Activated naive CD4-positive, alpha-beta T cell treated with anti-CD3 and anti-CD28 coated beads, Interleukin-2, amount 50 U/mL, for 72 hours (primary cell): ENCODE measurements around the gene RNF144B. TPM values are rescaled to one million over a fixed set of nuclear protein-coding genes. Genes with fewer than 3 reads are reported as not detected.
"Not testable (repeated sequence)": the region's sequence is repeated elsewhere in the genome, so short reads cannot be mapped to it uniquely, and the experiment has no call there.

Source experiments
- ATAC-seq, 2 donors: fragments of 150-1000 bp; cut with Tn5 transposase; 2 replicates each; pipeline ENCODE4 v1.10.0; 2021; ENCODE audit warnings: mild to moderate bottlenecking in 2 of 2, moderate library complexity in 2 of 2
- DNase-seq, 2 donors: peaks; one replicate each; pipeline ENCODE4 v3.0.0; 2021 to 2022; ENCODE audit warnings: low spot score in 2 of 2
- H3K27ac Mint-ChIP-seq, 2 donors: one replicate each; pipeline ENCODE4 v1.8.0; 2022; ENCODE audit warnings: mild to moderate bottlenecking in 2 of 2, mixed read lengths in 2 of 2
- H3K36me3 Mint-ChIP-seq, 2 donors: one replicate each; pipeline ENCODE4 v1.8.0; 2022; ENCODE audit warnings: mixed read lengths in 2 of 2
- H3K9me3 Mint-ChIP-seq, 2 donors: one replicate each; pipeline ENCODE4 v1.8.0; 2022; ENCODE audit warnings: mixed read lengths in 2 of 2
- total RNA-seq, 2 donors: library from RNA; stranded (reverse); gene quantifications; one replicate each; pipeline ENCODE4 v1.2.3, GENCODE V29; 2022

RNF144B gene
- total RNA-seq, 2 donors from 2014 or later, result 0.91 to 0.95 TPM

- H3K9me3 Mint-ChIP-seq, result no peaks in the 10 kb centered on the region
- no peak overlapping the region for H3K27ac Mint-ChIP-seq
- H3K36me3 Mint-ChIP-seq, result no peaks in the 10 kb centered on the region
- DNase-seq (no peak), ATAC-seq (no peak)
Measured at GRCh38 chr6:18445228-18445627, 58.1 kb downstream of the RNF144B start.

GRCh38 chr6:18446771-18447170 lies 59.6 kb downstream of the RNF144B start:
- no peak overlapping the region for H3K27ac Mint-ChIP-seq
- no peaks in the 10 kb centered on the region for H3K36me3 Mint-ChIP-seq
- no peak for DNase-seq
- H3K9me3 Mint-ChIP-seq, result no peaks in the 10 kb centered on the region
- ATAC-seq, result no peak

DNA sequence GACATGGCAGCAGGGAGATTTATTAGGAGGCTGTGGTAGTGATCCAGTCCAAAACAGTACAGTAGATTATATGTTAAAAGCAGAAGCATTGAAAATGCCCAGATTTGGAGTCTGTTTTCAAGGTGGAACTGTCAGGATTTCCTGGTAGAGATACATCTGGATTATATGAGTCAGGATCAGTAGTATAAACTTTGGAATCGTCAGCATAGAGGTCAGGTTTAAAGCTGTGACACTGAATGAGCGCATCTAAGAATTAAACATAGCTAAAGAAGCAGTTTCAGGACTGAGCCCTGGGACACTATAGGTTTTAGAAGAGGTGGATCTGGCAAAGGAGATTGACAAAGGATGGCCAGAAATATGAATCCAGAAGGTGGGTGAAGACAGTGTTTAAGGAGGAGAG lies 60.4 kb downstream of the RNF144B start:
- H3K36me3 Mint-ChIP-seq, result no peaks in the 10 kb centered on the region
- no peak overlapping the region for H3K27ac Mint-ChIP-seq
- no peaks in the 10 kb centered on the region for H3K9me3 Mint-ChIP-seq
- ATAC-seq, result no peak
- no peak for DNase-seq

- no peak overlapping the region for H3K27ac Mint-ChIP-seq
- no peaks in the 10 kb centered on the region for H3K36me3 Mint-ChIP-seq
- ATAC-seq (no peak), DNase-seq (no peak)
- H3K9me3 Mint-ChIP-seq, result no peaks in the 10 kb centered on the region
Measured at GRCh38 chr6:18451756-18452155, 64.6 kb downstream of the RNF144B start.

DNA sequence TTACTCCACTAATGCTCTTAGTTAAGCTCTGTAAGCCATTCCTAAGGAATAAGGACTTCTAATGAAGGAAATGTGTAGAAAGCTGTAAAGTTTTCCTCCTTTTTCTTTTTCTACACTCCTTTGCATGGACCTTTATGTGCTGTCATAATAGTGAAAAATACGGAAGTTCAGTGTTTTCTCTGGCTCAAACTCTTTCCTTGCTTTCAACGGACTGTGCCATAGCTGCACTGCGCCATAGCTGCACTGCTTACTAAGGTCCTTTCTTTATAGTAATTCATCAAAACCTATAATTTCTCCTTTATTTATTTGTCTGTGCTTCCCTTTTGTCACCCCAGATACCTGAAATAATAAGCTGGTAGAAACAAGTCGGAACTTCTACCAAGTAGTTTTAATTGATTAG lies 67.3 kb downstream of the RNF144B start:
- DNase-seq (no peak), ATAC-seq (no peak)
- peaks cover 0 to 7% of the 10 kb centered on the region in 2 donors for H3K36me3 Mint-ChIP-seq
- H3K9me3 Mint-ChIP-seq, result no peaks in the 10 kb centered on the region
- no peak overlapping the region for H3K27ac Mint-ChIP-seq

GRCh38 chr6:18457065-18457737 lies 70.1 kb downstream of the RNF144B start:
- Mint-ChIP-seq H3K27ac (no peak overlapping the region), H3K36me3 (peaks cover 0 to 21% of the 10 kb centered on the region in 2 donors), H3K9me3 (peaks cover 0 to 4% of the 10 kb centered on the region in 2 donors)
- DNase-seq, result no peak
- ATAC-seq, result no peak

- H3K27ac Mint-ChIP-seq, DNase-seq, ATAC-seq: not testable (repeated sequence)
- Mint-ChIP-seq H3K36me3 (peaks cover 0 to 27% of the 10 kb centered on the region in 2 donors), H3K9me3 (peaks cover 0 to 10% of the 10 kb centered on the region in 2 donors)
Measured at GRCh38 chr6:18458086-18458485, 70.9 kb downstream of the RNF144B start.

- no peak for ATAC-seq
- peaks cover 5 to 39% of the 10 kb centered on the region in 2 donors for H3K36me3 Mint-ChIP-seq
- H3K9me3 Mint-ChIP-seq, result peaks cover 0 to 15% of the 10 kb centered on the region in 2 donors
Measured at GRCh38 chr6:18463429-18463828, 76.3 kb downstream of the RNF144B start.

DNA sequence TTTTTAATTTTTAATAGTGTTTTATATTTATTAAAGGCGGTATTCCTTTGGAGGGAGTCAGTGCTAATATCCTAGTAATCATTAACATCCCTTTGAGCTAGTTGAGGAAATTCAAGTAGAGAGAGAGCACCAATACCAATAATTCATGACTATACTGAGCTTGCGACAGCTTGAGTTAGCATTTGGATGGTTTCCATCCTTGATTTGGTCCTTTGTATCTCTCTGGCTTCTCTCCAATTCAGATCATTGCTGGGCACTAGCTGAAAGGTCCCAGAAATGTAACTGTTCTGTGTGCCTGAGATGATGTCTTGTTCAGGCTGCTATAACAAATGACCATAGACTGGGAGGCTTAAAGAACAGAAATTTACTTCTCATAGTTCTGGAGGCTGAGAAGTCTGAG lies 77.0 kb downstream of the RNF144B start:
- no peak for DNase-seq
- ATAC-seq, result no peak
- peaks cover 0 to 15% of the 10 kb centered on the region in 2 donors for H3K9me3 Mint-ChIP-seq
- no peak overlapping the region for H3K27ac Mint-ChIP-seq
- peaks cover 5 to 39% of the 10 kb centered on the region in 2 donors for H3K36me3 Mint-ChIP-seq

More at GRCh38 chr6:18463429-18463828, 76.3 kb downstream of the RNF144B start:
- DNase-seq, result no peak
- H3K27ac Mint-ChIP-seq, result no peak overlapping the region

- H3K27ac Mint-ChIP-seq, result no peak overlapping the region
- no peak for DNase-seq
- H3K36me3 Mint-ChIP-seq, result peaks cover 5 to 31% of the 10 kb centered on the region in 2 donors
- H3K9me3 Mint-ChIP-seq, result peaks cover 0 to 13% of the 10 kb centered on the region in 2 donors
- ATAC-seq, result no peak
Measured at GRCh38 chr6:18465410-18466154, 78.4 kb downstream of the RNF144B start.

GRCh38 chr6:18467741-18468502 lies 80.8 kb downstream of the RNF144B start:
- Mint-ChIP-seq H3K27ac (no peak overlapping the region), H3K9me3 (peaks cover 0 to 5% of the 10 kb centered on the region in 2 donors)
- ATAC-seq, result no peak

GRCh38 chr6:18468503-18468843 lies 81.3 kb downstream of the RNF144B start:
- no peak overlapping the region for H3K27ac Mint-ChIP-seq
- peaks cover 0 to 2% of the 10 kb centered on the region in 2 donors for H3K9me3 Mint-ChIP-seq
- ATAC-seq (no peak), DNase-seq (no peak)
- peaks cover 2 to 15% of the 10 kb centered on the region in 2 donors for H3K36me3 Mint-ChIP-seq

More at GRCh38 chr6:18467741-18468502, 80.8 kb downstream of the RNF144B start:
- peaks cover 5 to 20% of the 10 kb centered on the region in 2 donors for H3K36me3 Mint-ChIP-seq
- no peak for DNase-seq

- Mint-ChIP-seq H3K27ac (no peak overlapping the region), H3K9me3 (no peaks in the 10 kb centered on the region), H3K36me3 (peaks cover 0 to 11% of the 10 kb centered on the region in 2 donors)
- no peak for DNase-seq
- ATAC-seq, result no peak
Measured at GRCh38 chr6:18469536-18469935, 82.4 kb downstream of the RNF144B start.

- ATAC-seq (no peak), DNase-seq (no peak)
- no peaks in the 10 kb centered on the region for H3K9me3 Mint-ChIP-seq
Measured at GRCh38 chr6:18471232-18471964, 84.2 kb downstream of the RNF144B start.

DNA sequence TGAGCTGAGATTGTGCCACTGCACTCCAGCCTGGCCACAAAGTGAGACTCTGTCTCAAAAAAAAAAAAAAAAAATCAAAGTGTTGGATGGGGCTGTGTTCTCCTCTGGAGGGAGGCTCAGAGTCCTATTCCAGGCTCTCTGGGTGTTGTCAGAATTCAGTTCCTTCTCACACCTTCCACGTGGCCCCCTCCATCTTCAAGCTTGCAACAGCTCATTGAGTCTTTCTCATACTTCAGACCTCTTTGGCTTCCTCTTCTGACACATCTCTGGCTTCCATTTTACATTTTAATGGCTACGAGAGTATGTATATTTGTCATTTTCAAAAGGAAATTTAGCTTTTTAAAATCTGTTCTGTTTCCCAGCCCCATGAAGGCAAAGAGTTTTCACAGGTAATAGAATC lies 85.8 kb downstream of the RNF144B start:
- no peaks in the 10 kb centered on the region for H3K36me3 Mint-ChIP-seq
- no peak for ATAC-seq
- no peaks in the 10 kb centered on the region for H3K9me3 Mint-ChIP-seq
- no peak for DNase-seq
- H3K27ac Mint-ChIP-seq, result no peak overlapping the region

More at GRCh38 chr6:18471232-18471964, 84.2 kb downstream of the RNF144B start:
- Mint-ChIP-seq H3K27ac (no peak overlapping the region), H3K36me3 (no peaks in the 10 kb centered on the region)

DNA sequence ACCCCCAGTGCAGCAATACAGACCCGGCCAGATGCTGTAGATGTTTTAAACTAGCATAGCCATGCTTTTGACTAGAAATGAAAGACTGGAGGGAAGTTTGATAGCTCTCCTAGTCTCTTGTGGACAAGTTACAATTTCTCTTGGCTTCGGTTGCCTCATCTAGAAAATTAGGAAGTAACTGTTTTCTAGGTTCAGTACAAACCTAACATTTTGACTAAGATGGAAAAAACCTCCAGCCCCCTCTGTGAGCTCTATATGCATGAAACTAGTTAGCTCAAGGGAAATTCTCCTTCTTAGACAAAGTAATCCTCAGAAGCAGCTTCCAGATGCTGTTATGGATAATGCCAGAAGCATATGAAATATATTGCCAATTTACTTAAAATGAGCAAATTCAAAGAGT lies 86.6 kb downstream of the RNF144B start:
- H3K36me3 Mint-ChIP-seq, result no peaks in the 10 kb centered on the region
- no peak for DNase-seq
- H3K9me3 Mint-ChIP-seq, result no peaks in the 10 kb centered on the region
- H3K27ac Mint-ChIP-seq, result no peak overlapping the region
- no peak for ATAC-seq
